OCI-LY1 (cell line): ENCODE data around the gene RPL12.

Source experiments
- CTCF ChIP-seq: fragments of 200-600 bp; sonication (generic), shearing (Covaris generic); IDR thresholded peaks from 2 replicates; pipeline ENCODE4 v1.5.1; 2017; ENCODE audit warnings: mild to moderate bottlenecking, antibody characterized with exemption, low read length, moderate library complexity, mixed read lengths
- EZH2 ChIP-seq: fragments of 200-600 bp; sonication (generic), shearing (Covaris generic); IDR thresholded peaks from 2 replicates; pipeline ENCODE4 v1.8.0; 2017; ENCODE audit warnings: borderline replicate concordance, mixed run types, mild to moderate bottlenecking, antibody characterized with exemption, low read length, moderate library complexity, mixed read lengths

GRCh38 chr9:127455324-127455992 is 4.3 kb upstream of the RPL12 start:
- TF ChIP-seq CTCF (peak; percentile 63), EZH2 (no peak)
